ENCODE measurements around the gene GPS1.

- TF ChIP-seq CTCF (IDR thresholded peaks at IDR 0.05; ENCODE audit: insufficient read depth, low read depth, low read length) (no peak), EZH2 (IDR thresholded peaks at IDR 0.05; ENCODE audit: insufficient read depth, low read length) (no peak)
These were observed 5.3 kb downstream of the GPS1 start for GRCh38 chr17:82056729-82057621.
